Glutamatergic neuron (in vitro differentiated cells): ENCODE data around the gene CLRN3. TPM values are rescaled to one million over a fixed set of nuclear protein-coding genes. Genes with fewer than 3 reads are reported as not detected.

Source experiments
- DNase-seq: peaks from one replicate; pipeline ENCODE4 v3.0.0; 2022
- H3K27ac Mint-ChIP-seq: one replicate; pipeline ENCODE4 v1.8.0; 2020; ENCODE audit warnings: mild to moderate bottlenecking, mixed read lengths, inconsistent platforms; ENCODE audit not compliant: unreplicated experiment
- H3K27me3 Mint-ChIP-seq: one replicate; pipeline ENCODE4 v1.8.0; 2020; ENCODE audit warnings: mild to moderate bottlenecking, moderate library complexity, mixed read lengths, inconsistent platforms; ENCODE audit not compliant: unreplicated experiment
- H3K36me3 Mint-ChIP-seq: one replicate; pipeline ENCODE4 v1.8.0; 2020; ENCODE audit warnings: mild to moderate bottlenecking, mixed read lengths, inconsistent platforms; ENCODE audit not compliant: unreplicated experiment
- H3K4me1 Mint-ChIP-seq: one replicate; pipeline ENCODE4 v1.8.0; 2020; ENCODE audit warnings: mild to moderate bottlenecking, low read depth, mixed read lengths, inconsistent platforms; ENCODE audit not compliant: unreplicated experiment
- H3K4me3 Mint-ChIP-seq: one replicate; pipeline ENCODE4 v1.8.0; 2020; ENCODE audit warnings: mild to moderate bottlenecking, mixed read lengths, inconsistent platforms; ENCODE audit not compliant: unreplicated experiment
- H3K9me3 Mint-ChIP-seq: one replicate; pipeline ENCODE4 v1.8.0; 2020; ENCODE audit warnings: mild to moderate bottlenecking, moderate library complexity, mixed read lengths, inconsistent platforms; ENCODE audit not compliant: unreplicated experiment
- total RNA-seq: library from RNA; stranded (reverse); fragmentation: NEBNext Ultra II Directional; extraction: Animal tissue kit (Norgen Biotek cat#: 25700); gene quantifications from one replicate; pipeline ENCODE4 v1.2.1, GENCODE V29; 2021; ENCODE audit not compliant: unreplicated experiment
- TF ChIP-seq, protein P1 (sequence below): fragments of 200-600 bp; sonication (generic); IDR thresholded peaks from one replicate; pipeline ENCODE4 v1.5.0; 2021; ENCODE audit not compliant: partially characterized antibody, unreplicated experiment

The CLRN3 gene
- total RNA-seq, 1 donor from 2014 or later: not detected

DNA sequence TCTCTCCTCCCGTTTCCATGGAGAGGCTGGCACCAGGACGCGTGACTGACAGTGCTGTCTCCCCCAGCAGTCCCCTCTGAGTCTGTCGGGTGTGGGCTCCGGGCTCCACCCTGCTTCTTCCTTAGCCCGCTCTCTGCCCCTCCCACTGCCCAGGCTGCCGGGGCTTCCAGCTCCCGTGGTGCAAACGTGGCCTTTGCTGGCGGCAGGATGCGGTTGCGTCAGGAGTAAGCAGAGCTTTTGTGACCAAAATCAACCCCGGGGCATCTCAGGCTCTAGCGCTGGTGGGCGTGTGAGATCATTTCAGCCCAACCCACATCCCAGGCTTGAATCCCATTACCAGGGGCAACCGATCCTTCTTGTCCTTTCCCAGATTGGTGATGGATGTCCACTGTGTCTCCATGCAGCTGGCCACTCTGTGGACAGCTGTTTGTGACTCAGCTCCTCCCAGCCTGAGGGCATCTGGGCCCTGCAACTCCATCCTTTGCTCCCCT is 42.4 kb upstream of the CLRN3 start:
- Mint-ChIP-seq H3K27ac (no peak overlapping the region), H3K27me3 (peaks cover 4% of the 10 kb centered on the region), H3K36me3 (no peaks in the 10 kb centered on the region), H3K4me3 (no peak overlapping the region), H3K9me3 (peaks cover 4% of the 10 kb centered on the region), H3K4me1 (no peaks in the 10 kb centered on the region)
- DNase-seq: no peak
- TF ChIP-seq, protein P1, sequence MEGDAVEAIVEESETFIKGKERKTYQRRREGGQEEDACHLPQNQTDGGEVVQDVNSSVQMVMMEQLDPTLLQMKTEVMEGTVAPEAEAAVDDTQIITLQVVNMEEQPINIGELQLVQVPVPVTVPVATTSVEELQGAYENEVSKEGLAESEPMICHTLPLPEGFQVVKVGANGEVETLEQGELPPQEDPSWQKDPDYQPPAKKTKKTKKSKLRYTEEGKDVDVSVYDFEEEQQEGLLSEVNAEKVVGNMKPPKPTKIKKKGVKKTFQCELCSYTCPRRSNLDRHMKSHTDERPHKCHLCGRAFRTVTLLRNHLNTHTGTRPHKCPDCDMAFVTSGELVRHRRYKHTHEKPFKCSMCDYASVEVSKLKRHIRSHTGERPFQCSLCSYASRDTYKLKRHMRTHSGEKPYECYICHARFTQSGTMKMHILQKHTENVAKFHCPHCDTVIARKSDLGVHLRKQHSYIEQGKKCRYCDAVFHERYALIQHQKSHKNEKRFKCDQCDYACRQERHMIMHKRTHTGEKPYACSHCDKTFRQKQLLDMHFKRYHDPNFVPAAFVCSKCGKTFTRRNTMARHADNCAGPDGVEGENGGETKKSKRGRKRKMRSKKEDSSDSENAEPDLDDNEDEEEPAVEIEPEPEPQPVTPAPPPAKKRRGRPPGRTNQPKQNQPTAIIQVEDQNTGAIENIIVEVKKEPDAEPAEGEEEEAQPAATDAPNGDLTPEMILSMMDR: no peak

DNA sequence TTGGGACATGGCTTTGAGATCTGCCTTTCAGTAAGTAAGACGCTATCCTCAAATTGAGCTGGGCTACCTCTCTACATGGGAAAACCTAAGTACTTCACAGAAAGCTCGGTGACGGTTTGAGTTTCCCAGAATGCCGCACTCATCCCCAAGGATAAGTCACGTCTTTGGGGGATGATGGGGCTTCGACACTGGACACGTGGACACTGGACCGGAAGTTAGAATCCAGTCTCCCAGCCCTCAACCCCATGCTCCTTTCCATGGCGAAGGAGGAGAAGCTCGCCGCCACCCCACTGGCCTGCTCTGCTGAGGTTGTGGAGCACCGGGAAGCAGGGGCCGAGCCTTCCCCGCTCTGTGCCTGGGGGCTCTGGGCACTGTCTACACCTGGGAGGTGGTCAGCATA is 41.6 kb upstream of the CLRN3 start:
- H3K36me3 Mint-ChIP-seq: no peaks in the 10 kb centered on the region
- no peak overlapping the region for H3K27ac Mint-ChIP-seq
- DNase-seq: no peak
- H3K27me3 Mint-ChIP-seq: peaks cover 2% of the 10 kb centered on the region
- no peaks in the 10 kb centered on the region for H3K4me1 Mint-ChIP-seq
- H3K4me3 Mint-ChIP-seq: no peak overlapping the region
- TF ChIP-seq, protein P1: no peak
- H3K9me3 Mint-ChIP-seq: peaks cover 3% of the 10 kb centered on the region

DNA sequence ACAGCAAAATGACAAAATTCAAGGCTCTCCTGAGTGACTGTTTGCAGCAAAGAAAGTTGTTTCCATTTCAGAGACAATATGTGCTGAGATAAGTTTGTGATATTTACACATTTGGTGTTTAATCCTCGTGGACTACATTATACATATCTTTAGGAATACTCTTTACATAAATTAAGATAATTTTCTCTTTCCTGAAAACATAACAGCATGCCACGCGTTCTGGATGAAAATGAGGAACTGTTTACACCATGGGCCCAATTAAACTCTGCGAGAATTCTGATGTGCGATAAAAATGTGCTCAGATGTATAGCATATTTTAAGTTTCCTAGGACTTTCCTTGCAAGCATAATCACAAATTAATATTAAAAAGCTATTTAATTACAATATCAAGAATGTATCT is 40.5 kb upstream of the CLRN3 start:
- Mint-ChIP-seq H3K36me3 (no peaks in the 10 kb centered on the region), H3K27ac (no peak overlapping the region), H3K4me3 (no peak overlapping the region), H3K27me3 (no peaks in the 10 kb centered on the region), H3K9me3 (peaks cover 3% of the 10 kb centered on the region), H3K4me1 (no peaks in the 10 kb centered on the region)
- TF ChIP-seq, protein P1: no peak
- no peak for DNase-seq

DNA sequence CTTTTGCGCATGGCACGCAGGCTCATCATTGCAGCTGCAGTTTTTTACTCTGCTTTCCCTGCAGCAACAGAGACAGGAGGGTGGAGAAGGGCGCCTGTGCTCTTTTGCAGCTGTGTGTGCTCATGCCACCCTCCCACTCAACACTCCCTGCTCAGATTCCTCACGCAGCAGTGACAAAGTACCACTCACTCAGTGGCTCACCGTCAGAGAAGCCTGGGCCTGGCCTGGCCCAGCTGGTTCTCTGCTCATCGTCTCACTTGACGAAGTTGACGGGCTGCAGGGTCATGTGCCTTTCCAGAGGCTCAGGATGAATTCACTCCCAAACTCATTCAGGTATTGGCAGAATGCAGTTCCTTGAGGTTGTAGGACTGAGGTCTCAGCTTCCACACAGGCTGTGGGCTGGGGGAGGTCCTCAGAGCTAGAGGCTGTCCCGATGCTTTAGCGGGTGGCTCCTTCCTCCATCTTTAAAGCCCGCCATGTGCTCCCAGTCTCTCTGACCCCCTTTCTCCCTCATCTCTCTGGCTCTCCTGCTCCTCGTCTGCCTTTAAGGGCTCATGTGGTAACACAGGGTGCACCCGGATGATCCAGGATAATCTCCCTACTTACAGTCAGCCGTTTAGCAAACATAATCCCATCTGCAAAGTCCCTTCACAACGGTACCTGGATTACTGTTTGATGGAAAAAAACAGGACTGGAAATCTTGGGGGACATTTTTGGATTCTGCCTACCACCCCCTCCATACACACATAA is 40.0 kb upstream of the CLRN3 start:
- H3K27ac Mint-ChIP-seq: no peak overlapping the region
- no peaks in the 10 kb centered on the region for H3K4me1 Mint-ChIP-seq
- no peak for DNase-seq
- TF ChIP-seq, protein P1: no peak
- H3K27me3 Mint-ChIP-seq: no peaks in the 10 kb centered on the region
- H3K9me3 Mint-ChIP-seq: peaks cover 3% of the 10 kb centered on the region
- H3K36me3 Mint-ChIP-seq: no peaks in the 10 kb centered on the region
- no peak overlapping the region for H3K4me3 Mint-ChIP-seq

DNA sequence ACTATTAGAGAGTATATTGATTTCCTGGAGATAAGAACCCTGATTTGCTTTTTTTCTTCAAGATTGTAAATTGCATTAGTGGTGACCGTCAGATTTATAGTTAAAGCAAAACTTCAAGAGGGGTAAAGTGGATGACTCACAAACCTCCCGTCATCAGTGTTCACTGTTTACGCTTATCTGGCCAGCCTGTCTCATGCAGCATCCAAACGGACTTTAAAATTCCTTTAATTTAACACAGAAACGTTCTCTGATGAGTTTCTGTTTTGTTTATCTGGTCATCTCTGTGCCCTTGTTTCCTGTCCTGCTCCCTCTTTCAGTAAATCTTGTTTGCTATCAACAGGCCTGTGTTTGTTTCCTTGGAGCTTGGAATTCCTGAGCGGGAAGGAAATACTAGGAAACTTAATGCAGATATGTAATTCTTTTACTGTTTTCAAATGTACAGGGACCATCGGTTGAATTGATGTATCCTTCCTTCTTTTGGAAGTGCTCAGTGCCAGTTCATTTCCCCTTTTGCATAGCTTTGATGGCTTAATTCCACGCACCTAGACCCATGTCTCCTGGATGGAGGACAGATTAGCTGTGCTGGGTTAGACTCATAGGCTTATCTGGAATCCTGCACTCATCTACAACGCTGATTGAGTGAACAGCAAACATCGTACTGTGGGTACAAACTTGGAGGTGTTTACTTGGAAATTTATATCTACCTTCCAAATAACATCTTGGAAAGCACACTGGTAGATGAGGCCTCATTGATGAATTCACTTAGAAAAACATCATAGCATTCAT is 35.5 kb upstream of the CLRN3 start:
- H3K4me1 Mint-ChIP-seq: no peaks in the 10 kb centered on the region
- H3K27ac Mint-ChIP-seq: no peak overlapping the region
- no peak for DNase-seq
- H3K36me3 Mint-ChIP-seq: no peaks in the 10 kb centered on the region
- H3K9me3 Mint-ChIP-seq: peaks cover 2% of the 10 kb centered on the region
- peaks cover 1% of the 10 kb centered on the region for H3K27me3 Mint-ChIP-seq
- TF ChIP-seq, protein P1: no peak
- H3K4me3 Mint-ChIP-seq: no peak overlapping the region
